PFSK-1 (cell line): Measurements from ENCODE around the gene PRLR.

Source experiments
- POLR2AphosphoS5 ChIP-seq: IDR thresholded peaks from 2 replicates; pipeline ENCODE4 v1.6.1; 2012; ENCODE audit warnings: low read depth, mild to moderate bottlenecking, control low read depth, low read length, moderate library complexity
- REST ChIP-seq, 2 experiments: IDR thresholded peaks; 2 replicates each; pipeline versions ENCODE4 v1.6.1 to v1.8.0; 2011 to 2012; ENCODE audit warnings: low read depth in 2 of 2, low read length in 2 of 2, control low read depth in 1 of 2, inconsistent platforms in 1 of 2, mild to moderate bottlenecking in 1 of 2, moderate library complexity in 1 of 2; ENCODE audit not compliant: insufficient read depth in 1 of 2

- TF ChIP-seq REST (IDR thresholded peaks at IDR 0.05; ENCODE audit: insufficient read depth in 1 of 2, low read depth in 2 of 2, low read length in 2 of 2) (no peak), POLR2AphosphoS5 (no peak)
Measured at GRCh38 chr5:35252963-35253362, 22.7 kb upstream of the PRLR start.
